Heart left ventricle (tissue), 16 donors: ENCODE results near the gene TMIE. TPM values are rescaled to one million over a fixed set of nuclear protein-coding genes. Genes with fewer than 3 reads are reported as not detected.

ENCODE experiments used
- ATAC-seq, 4 donors: fragments of 200-7000 bp; cut with Tn5 transposase; one replicate each; pipeline ENCODE4 v1.9.1; 2020 to 2022; ENCODE audit warnings: moderate library complexity in 4 of 4, mild to moderate bottlenecking in 3 of 4, moderate number of reproducible peaks in 1 of 4
- DNase-seq, 5 donors: peaks; one replicate each; pipeline ENCODE4 v3.0.0-alpha.2; 2020
- H3K27ac ChIP-seq, 12 donors: fragments of 200-600 bp; sonication (generic) in 4 of 12; one replicate each; pipeline versions ENCODE4 v1.5.0 to v1.8.0; 2016 to 2022; ENCODE audit warnings: mild to moderate bottlenecking in 2 of 12
- H3K27me3 ChIP-seq, 9 donors: fragments of 200-600 bp; sonication (generic) in 2 of 9; one replicate each; pipeline versions ENCODE4 v1.5.1 to v1.8.0; 2016 to 2022; ENCODE audit warnings: mild to moderate bottlenecking in 3 of 9
- H3K36me3 ChIP-seq, 9 donors: fragments of 200-600 bp; sonication (generic) in 2 of 9; one replicate each; pipeline versions ENCODE4 v1.5.0 to v1.8.0; 2018 to 2022; ENCODE audit warnings: mild to moderate bottlenecking in 2 of 9
- H3K4me1 ChIP-seq, 12 donors: fragments of 200-600 bp; sonication (generic) in 4 of 12; one replicate each; pipeline versions ENCODE4 v1.5.0 to v1.8.0; 2016 to 2022; ENCODE audit warnings: mild to moderate bottlenecking in 3 of 12
- H3K4me3 ChIP-seq, 12 donors: fragments of 200-600 bp; sonication (generic) in 4 of 12; one replicate each; pipeline versions ENCODE4 v1.5.0 to v1.8.0; 2017 to 2022; ENCODE audit warnings: mild to moderate bottlenecking in 9 of 12, moderate library complexity in 4 of 12
- H3K9me3 ChIP-seq, 12 donors: fragments of 200-600 bp; sonication (generic) in 4 of 12; one replicate each; pipeline versions ENCODE4 v1.5.0 to v1.8.0; 2016 to 2022; ENCODE audit warnings: mild to moderate bottlenecking in 1 of 12
- CTCF ChIP-seq, 12 donors: fragments of 200-600 bp; sonication (generic) in 4 of 12; IDR thresholded peaks; one replicate each; pipeline versions ENCODE4 v1.5.0 to v1.8.0; 2018 to 2022; ENCODE audit warnings: antibody characterized with exemption in 12 of 12, mild to moderate bottlenecking in 5 of 12
- POLR2A ChIP-seq, 2 donors: fragments of 450-650 bp; IDR thresholded peaks; one replicate each; pipeline ENCODE4 v1.6.1; 2017; ENCODE audit warnings: antibody characterized with exemption in 2 of 2, mild to moderate bottlenecking in 2 of 2, moderate library complexity in 2 of 2
- WGBS, 4 donors: extraction: QIAGEN DNeasy Blood & Tissue Kit in 2 of 4; methylation state at CpG; one replicate each; pipeline versions ENCODE4 v1.1.5 to v1.1.7; 2013 to 2018; 5-methylcytosine and 5-hydroxymethylcytosine counted together
- intact Hi-C, 10 donors: fragments of 100-400 bp; cut with DNase I; formaldehyde crosslinking; loops; one replicate each; pipeline versions ENCODE4 v1.11.1 to v1.14.2; 2022
- polyA plus RNA-seq, 2 donors: library from polyadenylated mRNA; stranded (reverse); fragments of 200-250 nt; gene quantifications; one replicate each; pipeline ENCODE4 v1.2.3, GENCODE V29; 2013
- total RNA-seq, 9 donors: library from RNA; depleted of rRNA in 2 of 9; stranded (reverse); fragments of >200 nt in 2 of 9; fragmentation: NEBNext Ultra II Directional in 3 of 9; extraction: Animal tissue kit (Norgen Biotek cat#: 25700) in 3 of 9; gene quantifications; one replicate each; pipeline versions ENCODE4 v1.1.0 to v1.2.4, GENCODE V29; 2016 to 2023
- donor health status: ischemic (EF 13 %, LVEDD 7.1; RV severe dilation, severe dysfunction).
- donor health status: healthy with polysubstance abuse.
- donor health status: DM: no; HTN: yes; CAD: no.
- donor health status: DM: no; HTN: no; CAD: no.
- donor health status: ischemic (EF 25% LVEDD 6.9; RV normal size, moderate dysfunction).
- donor health status: ischemic (EF 25% LVEDD 5.7; RV mildly dilated, moderate dysfunction).
- donor health status: healthy.
- donor health status: DM: yes; HTN: yes; CAD: no.
- donor health status: ischemic (EF 35%, LVEDD 5.7; RV mildly dilated, moderate dysfunction).
- donor health status: nonischemic (EF 11% LVEDD 7.7; RV severe dilation, severe dysfunction).
- donor health status: DM: yes; HTN: yes; CAD: no.
- donor health status: PGD.
- donor health status: ischemic (EF 29% LVEDD 5.4; RV normal size, mild dysfunction).
- donor health status: nonischemic (EF 23%, LVEDD 6.1; RV moderate dilation, normal function).

Gene TMIE
- total and polyA plus RNA-seq, 11 donors: 0.46 to 0.95 (median 0.61) TPM; not detected in 1

DNA sequence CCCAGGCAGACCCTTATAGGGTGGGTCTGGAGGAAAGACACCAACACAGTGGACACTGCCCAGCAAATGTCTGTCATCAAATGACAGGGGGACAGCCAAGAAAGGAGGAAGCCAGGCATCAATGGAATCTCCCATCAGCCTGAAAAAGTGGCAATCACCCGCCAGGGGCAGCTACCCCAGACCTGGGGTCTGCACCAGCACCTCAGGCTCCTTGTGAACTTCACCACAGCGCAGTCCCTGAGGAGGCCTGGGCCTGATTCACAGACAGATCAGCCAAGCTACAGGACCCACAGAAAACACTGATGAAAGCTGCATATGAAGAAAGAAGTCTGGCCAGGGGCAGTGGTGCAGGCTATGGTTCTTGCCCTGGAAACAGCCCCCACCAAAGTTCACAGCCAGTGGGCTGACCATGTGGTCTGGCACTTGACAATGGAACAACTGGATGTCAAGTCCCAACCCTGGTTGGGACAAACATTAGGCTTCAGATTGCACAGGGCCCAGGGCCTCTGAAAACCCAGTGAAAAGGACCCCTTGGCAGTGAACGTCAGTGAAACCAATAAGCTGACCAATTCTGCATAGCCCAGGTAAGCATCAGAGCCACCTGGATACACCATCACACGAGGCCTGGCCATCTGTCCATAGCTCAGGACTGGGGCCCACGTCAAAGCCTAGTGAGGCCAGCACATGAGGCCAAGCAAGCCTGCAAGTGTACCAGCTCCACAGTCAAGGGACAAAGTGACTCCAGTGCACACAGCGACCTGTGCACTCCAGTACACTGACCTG is 36.8 kb upstream of the TMIE start:
- no peak overlapping the region for H3K4me3 ChIP-seq
- H3K27ac ChIP-seq: peak overlapping the region; percentile 47 to 93 (median 79)
- H3K27me3 ChIP-seq: no peaks in the 10 kb centered on the region
- peak in 1 of 5 donors; percentile 5 for DNase-seq
- H3K4me1 ChIP-seq: peaks cover 0 to 85% (median 44%) of the 10 kb centered on the region in 12 donors
- intact Hi-C loops: loop anchor here in 2 of 10 donors (2.0 to 10.0 kb wide), 3 partner anchors 32 to 228 kb away; partner anchors contain the start of gene LRRC2 (in 1 of the 2)
- peak in 1 of 4 donors; percentile 56 for ATAC-seq
- TF ChIP-seq CTCF (IDR thresholded peaks at IDR 0.05): no peak
- no peak for TF ChIP-seq POLR2A (IDR thresholded peaks at IDR 0.05)
- no peaks in the 10 kb centered on the region for H3K36me3 ChIP-seq
- no peaks in the 10 kb centered on the region for H3K9me3 ChIP-seq
- WGBS, 4 donors: 73 to 83% (median 77%) methylated on average over 6 of the region's 6 CpGs

GRCh38 chr3:46664971-46665762 is 36.0 kb upstream of the TMIE start:
- H3K27me3 ChIP-seq: no peaks in the 10 kb centered on the region
- no peaks in the 10 kb centered on the region for H3K36me3 ChIP-seq
- intact Hi-C loops: loop anchor here in 2 of 10 donors (2.0 to 10.0 kb wide), 4 partner anchors 32 to 227 kb away; partner anchors contain the start of genes LRRC2 (in 1 of the 2) and MYL3 (in 1 of the 2)
- no peaks in the 10 kb centered on the region for H3K9me3 ChIP-seq
- DNase-seq (peak; percentile 39 to 86 (median 68)), ATAC-seq (peak in 3 of 4 donors; percentile 41 to 52 (median 43))
- peaks cover 0 to 79% (median 42%) of the 10 kb centered on the region in 12 donors for H3K4me1 ChIP-seq
- TF ChIP-seq CTCF (IDR thresholded peaks at IDR 0.05): no peak
- TF ChIP-seq POLR2A (IDR thresholded peaks at IDR 0.05): no peak
- H3K27ac ChIP-seq: peak overlapping the region; percentile 47 to 93 (median 79)
- H3K4me3 ChIP-seq: no peak overlapping the region
- WGBS, 4 donors: 62 to 71% (median 64%) methylated on average over 23 of the region's 23 CpGs

- Histone ChIP-seq H3K27ac (peak overlapping the region; percentile 47 to 93 (median 76)), H3K4me3 (no peak overlapping the region), H3K4me1 (peaks cover 0 to 71% (median 38%) of the 10 kb centered on the region in 12 donors), H3K27me3 (no peaks in the 10 kb centered on the region), H3K36me3 (peaks cover 0 to 7% (median 0%) of the 10 kb centered on the region in 9 donors), H3K9me3 (no peaks in the 10 kb centered on the region)
- WGBS, 4 donors: 70 to 81% (median 71%) methylated on average over 7 to 9 of the region's 9 CpGs
- TF ChIP-seq POLR2A (IDR thresholded peaks at IDR 0.05) (no peak), CTCF (IDR thresholded peaks at IDR 0.05) (no peak)
- peak in 3 of 5 donors; percentile 11 to 37 (median 16) for DNase-seq
- no peak for ATAC-seq
- intact Hi-C loops: loop anchor here in 2 of 10 donors (2.0 to 10.0 kb wide), 3 partner anchors 31 to 196 kb away; partner anchors contain the start of genes LRRC2 (in 1 of the 2) and MYL3 (in 1 of the 2)
Observed at GRCh38 chr3:46665763-46666452, 35.3 kb upstream of the TMIE start.
